Subcutaneous adipose tissue (tissue), 4 donors: ENCODE data around the gene AMBRA1. TPM values are rescaled to one million over a fixed set of nuclear protein-coding genes. Genes with fewer than 3 reads are reported as not detected.

Experiments used
- total RNA-seq, 4 donors: library from RNA; depleted of rRNA; stranded (reverse); fragments of >200 nt; gene quantifications; one replicate each; pipeline ENCODE4 v1.1.0, GENCODE V29; 2016
- TF ChIP-seq, protein P1 (sequence below): fragments of 450-650 bp; IDR thresholded peaks from one replicate; pipeline ENCODE4 v1.5.1; 2016; ENCODE audit warnings: low read depth, mild to moderate bottlenecking, control low read depth, antibody characterized with exemption, moderate library complexity

Gene AMBRA1
- total RNA-seq, 4 donors from 2014 or later, result 17.1 to 39.4 (median 23.5) TPM

- TF ChIP-seq, protein P1, sequence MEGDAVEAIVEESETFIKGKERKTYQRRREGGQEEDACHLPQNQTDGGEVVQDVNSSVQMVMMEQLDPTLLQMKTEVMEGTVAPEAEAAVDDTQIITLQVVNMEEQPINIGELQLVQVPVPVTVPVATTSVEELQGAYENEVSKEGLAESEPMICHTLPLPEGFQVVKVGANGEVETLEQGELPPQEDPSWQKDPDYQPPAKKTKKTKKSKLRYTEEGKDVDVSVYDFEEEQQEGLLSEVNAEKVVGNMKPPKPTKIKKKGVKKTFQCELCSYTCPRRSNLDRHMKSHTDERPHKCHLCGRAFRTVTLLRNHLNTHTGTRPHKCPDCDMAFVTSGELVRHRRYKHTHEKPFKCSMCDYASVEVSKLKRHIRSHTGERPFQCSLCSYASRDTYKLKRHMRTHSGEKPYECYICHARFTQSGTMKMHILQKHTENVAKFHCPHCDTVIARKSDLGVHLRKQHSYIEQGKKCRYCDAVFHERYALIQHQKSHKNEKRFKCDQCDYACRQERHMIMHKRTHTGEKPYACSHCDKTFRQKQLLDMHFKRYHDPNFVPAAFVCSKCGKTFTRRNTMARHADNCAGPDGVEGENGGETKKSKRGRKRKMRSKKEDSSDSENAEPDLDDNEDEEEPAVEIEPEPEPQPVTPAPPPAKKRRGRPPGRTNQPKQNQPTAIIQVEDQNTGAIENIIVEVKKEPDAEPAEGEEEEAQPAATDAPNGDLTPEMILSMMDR, result no peak
These were observed 202.6 kb downstream of the AMBRA1 start for GRCh38 chr11:46391186-46391577.

- TF ChIP-seq, protein P1, result no peak
These were observed 203.3 kb downstream of the AMBRA1 start for GRCh38 chr11:46390331-46391171.

DNA sequence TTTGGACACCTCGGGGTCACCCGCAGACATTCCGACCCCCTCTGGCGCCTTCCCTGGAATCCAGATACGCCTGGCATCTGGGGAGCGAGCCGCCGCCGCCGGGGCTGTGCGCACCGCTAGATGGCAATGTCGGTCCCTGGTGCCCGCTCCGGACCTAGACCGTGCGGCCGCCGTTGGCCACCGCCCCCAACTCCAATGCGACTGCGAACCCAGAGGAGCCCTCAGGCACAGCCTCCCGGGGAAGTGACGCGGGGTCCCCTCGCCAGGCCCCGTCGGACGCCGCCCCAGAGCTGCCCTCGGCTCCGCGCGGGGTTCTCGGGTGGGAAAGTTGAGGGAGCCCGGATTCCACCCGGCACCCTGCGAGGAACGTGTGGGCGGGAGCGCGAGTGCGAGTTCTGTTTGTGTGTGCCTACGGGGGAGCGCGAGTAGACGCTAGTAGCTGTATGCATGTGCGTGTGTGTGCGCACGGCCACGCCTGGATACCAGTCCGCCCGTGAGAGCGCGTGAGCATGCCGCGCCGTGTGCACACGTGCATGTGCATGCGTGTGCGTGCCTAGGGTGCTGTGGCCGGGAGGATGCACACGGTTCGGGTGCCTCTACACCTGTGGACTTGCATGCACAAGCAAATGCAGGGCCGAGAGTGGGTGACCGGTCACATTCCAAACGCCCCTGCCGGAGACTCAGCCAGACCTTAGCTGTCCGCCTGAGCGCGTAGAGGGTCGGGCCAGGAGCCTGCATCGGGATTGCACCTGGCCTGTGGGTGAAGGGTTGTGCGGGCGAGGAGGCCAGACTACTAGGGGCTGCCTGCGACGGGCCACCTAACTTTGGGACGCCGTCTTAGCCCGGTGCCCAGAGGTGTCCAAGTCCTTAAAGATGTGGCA is 204.1 kb downstream of the AMBRA1 start:
- TF ChIP-seq, protein P1, result no peak

- TF ChIP-seq, protein P1, result no peak
These were observed 205.0 kb downstream of the AMBRA1 start for GRCh38 chr11:46388619-46389449.

DNA sequence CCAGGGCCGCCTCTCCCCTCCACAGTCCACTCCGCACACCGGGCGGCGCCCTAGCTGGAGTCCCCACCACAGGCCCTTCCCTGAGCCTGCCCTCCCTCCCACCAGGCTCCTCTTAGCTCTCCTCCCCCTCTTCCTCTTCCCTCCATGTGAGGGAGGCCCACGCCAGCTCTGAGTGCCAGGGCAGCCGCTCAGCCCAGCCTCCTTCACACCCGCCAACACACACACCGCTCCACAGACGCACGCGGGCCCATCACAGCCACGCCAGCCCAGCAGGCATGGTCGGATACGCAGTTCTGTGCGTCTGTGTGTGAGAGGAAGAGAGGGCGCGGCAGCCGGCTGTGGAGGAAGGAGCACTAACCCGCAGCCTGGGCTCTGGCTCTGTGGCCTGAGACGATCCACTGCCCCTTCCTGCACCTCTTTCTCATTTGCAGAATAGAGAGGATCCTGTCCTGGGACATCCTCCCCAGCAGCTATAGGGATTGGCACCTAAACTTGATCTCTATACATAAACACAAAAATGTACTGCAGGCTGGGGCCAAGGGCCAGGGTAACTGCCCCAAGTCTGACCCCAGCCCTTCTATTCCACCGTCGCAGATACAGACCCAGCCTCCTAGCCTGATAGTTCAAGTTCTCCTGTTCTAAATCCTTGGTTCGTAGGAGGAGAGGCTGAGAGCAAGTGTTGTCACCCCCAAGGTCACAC is 205.8 kb downstream of the AMBRA1 start:
- TF ChIP-seq, protein P1, result no peak

- TF ChIP-seq, protein P1, result no peak
These were observed 206.4 kb downstream of the AMBRA1 start for GRCh38 chr11:46387456-46387855.
